Kidney capillary endothelial cell (primary cell): Measurements from ENCODE around the gene PRKAG1.

Experiments
- DNase-seq: peaks from one replicate; pipeline ENCODE4 v3.0.0-alpha.2; 2018; ENCODE audit warnings: low spot score

The PRKAG1 gene

GRCh38 chr12:48981757-48982157, 36.8 kb downstream of the PRKAG1 start:
- DNase-seq = no peak

DNA sequence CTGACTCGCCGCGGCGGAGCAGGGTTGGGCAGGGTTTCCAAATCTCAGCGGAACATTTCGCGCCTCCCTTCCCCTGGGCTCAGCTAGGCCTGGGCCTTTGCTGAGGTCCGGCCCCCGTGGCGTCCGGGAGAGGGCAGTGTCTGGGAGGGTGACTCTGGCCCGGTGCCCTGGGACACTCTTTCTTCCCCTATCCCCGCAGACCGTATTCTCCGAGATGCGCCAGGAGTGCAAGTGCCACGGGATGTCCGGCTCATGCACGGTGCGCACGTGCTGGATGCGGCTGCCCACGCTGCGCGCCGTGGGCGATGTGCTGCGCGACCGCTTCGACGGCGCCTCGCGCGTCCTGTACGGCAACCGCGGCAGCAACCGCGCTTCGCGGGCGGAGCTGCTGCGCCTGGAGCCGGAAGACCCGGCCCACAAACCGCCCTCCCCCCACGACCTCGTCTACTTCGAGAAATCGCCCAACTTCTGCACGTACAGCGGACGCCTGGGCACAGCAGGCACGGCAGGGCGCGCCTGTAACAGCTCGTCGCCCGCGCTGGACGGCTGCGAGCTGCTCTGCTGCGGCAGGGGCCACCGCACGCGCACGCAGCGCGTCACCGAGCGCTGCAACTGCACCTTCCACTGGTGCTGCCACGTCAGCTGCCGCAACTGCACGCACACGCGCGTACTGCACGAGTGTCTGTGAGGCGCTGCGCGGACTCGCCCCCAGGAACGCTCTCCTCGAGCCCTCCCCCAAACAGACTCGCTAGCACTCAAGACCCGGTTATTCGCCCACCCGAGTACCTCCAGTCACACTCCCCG, 37.4 kb downstream of the PRKAG1 start:
- no peak for DNase-seq

GRCh38 chr12:48980389-48980952, 38.1 kb downstream of the PRKAG1 start:
- DNase-seq = no peak

GRCh38 chr12:48979602-48980388, 38.8 kb downstream of the PRKAG1 start:
- DNase-seq = no peak

GRCh38 chr12:48978741-48979601, 39.6 kb downstream of the PRKAG1 start:
- no peak for DNase-seq

DNA sequence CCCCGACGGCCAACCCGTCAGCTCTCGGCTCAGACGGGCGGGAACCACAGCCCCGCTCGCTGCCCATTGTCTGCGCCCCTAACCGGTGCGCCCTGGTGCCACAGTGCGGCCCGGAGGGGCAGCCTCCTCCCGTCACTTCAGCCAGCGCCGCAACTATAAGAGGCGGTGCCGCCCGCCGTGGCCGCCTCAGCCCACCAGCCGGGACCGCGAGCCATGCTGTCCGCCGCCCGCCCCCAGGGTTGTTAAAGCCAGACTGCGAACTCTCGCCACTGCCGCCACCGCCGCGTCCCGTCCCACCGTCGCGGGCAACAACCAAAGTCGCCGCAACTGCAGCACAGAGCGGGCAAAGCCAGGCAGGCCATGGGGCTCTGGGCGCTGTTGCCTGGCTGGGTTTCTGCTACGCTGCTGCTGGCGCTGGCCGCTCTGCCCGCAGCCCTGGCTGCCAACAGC, 40.3 kb downstream of the PRKAG1 start, which contains the start of gene WNT1:
Gene WNT1 (plus strand): TSS at position 32 of the 450 bp plus-strand sequence. CDS start 329 bp downstream, at position 361.
- no peak for DNase-seq

DNA sequence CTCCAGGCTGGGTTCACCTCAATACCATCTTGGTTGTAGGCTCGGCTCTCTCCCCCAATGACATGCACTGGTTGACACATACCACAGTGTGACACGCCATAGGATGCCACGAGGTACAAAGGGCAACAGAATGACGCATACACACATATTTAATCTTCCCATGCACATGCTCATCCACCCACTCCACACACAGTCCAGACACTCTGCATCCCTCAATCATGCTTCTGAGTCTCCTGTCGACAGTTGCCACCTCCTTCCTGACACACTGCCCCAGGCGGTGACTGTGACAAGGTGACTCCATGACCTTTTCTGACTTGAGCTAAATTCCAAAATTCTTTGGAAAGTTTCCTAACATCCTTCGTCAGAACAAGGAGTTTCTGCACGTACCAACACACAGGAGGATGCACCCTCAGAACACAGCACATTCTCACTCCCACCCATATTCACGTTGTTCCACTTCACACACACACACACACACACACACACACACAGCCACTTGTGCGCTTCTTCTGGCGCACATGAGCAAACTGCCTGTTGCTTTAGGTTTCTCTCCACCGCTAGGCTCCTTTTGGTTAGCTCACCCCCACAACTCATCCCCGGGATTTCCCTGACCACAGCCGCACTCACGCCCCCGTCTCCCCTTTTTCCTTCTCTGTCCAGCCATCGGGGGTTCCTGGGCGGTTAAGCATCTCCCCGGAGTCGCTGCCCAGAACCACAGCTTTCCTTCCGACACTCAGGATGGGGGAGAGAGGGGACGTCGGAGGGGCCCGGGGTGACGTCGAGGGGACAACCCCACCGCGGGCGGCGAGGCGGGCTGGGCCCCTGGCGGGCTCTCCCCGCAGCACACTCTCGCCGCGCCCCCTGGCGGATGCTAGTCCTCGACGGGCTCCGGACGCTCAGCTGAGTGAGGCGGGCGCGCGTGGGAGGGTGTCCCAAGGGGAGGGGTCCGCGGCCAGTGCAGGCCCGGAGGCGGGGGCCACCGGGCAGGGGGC, 41.0 kb downstream of the PRKAG1 start:
- no peak for DNase-seq

DNA sequence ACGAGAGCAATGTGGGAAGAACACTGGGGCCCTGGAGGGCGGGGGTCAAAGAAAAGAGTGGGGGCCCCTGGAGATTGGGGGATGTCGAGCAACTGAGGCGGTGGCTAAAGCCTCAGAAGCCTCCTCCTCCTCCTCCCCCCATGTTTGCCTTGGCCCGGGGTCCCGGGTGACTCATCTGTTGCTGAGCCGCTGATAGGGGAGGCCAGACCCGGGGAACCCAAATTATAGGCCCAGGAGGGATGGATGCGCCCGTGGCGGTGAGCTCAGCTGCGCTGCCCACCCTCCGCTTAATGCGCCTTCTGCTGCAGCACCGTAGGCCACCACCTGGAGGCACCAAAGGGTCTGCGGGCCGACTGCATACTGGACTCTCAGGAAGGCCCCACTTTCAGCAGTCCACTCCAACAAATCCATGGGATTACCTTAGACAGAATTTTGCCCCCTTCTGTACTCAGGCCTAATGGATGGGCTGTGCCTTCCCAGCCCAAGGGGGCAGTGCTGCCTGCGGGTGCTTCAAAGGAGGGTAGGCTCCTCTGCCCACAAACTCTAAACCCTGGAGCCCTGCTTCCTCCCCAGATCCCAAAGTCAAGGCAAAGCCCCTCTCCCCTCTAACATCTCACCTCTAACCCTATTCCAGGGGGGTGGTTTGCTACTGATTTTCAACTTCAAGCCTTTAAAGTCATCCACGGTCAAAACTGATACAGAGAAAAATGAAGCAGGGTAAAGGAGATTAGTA, 44.5 kb downstream of the PRKAG1 start:
- no peak for DNase-seq

- no peak for DNase-seq
Observed at GRCh38 chr12:48973531-48973930, 45.0 kb downstream of the PRKAG1 start.

- no peak for DNase-seq
Observed at GRCh38 chr12:48972952-48973483, 45.6 kb downstream of the PRKAG1 start.

DNA sequence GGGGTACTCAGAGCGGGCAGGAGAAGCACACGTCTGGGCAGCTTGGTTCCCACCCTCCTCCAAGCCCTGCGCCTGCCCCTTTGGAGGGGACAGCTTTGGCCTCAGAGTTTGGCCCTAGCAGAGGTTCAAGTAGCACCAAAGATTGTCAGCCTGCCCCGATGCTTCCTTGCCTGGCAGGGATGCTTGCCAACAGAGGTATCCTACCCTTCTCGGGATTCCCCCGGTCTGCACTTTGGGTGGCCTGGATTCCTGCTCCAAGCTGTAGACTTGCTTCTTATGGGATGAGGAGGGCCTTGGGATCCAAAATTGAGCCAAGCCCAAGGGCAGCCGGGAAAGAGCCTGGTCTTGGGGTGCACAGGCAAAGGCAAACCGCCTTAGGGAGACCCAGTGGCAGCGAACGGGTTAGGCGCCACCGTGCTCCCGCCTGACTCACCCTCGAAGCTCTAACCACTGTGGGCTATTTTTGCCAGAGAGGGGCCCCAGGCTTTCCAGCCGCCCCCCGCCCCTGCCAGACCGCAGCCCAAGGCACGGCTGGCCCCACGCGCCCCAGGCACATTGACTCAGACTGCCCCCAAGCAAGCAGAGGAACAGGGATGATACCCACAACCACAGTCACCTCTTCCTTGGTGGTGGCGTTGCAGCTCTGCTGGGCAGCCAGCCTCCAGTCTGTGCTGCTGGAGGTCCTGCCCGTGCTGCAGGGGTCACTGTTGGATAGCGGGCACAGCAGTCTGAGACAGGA, 46.2 kb downstream of the PRKAG1 start:
- no peak for DNase-seq

DNA sequence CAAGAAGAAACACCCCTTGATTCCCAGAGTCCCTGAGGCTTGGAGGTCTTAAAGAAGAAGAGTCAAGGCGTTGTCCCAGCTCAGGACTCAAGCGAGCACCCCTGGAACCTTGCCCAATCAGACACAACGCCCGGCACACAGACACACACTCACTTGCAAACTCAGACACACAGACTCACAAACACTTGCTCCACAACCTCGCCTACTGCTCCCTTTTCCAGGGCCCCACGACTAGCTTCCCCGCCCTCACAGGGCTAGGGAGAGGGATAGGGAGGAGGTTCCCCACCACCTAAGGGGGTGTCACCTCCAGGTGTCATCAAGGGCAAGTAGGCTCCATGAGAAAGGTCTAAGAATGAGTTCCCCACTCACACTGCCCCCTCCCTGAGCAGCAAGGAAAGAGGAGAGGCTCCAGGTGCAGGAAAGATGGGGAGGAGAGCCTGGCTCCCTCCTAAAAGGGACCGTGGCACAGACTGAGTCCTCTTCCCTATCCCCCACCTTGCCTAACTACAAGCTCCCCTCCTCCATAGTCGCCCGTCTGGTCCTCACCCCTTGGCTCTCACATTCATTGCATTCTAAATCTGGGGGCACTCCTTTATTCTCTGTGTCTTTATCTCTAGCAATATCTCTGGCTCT, 47.8 kb downstream of the PRKAG1 start:
- no peak for DNase-seq

DNA sequence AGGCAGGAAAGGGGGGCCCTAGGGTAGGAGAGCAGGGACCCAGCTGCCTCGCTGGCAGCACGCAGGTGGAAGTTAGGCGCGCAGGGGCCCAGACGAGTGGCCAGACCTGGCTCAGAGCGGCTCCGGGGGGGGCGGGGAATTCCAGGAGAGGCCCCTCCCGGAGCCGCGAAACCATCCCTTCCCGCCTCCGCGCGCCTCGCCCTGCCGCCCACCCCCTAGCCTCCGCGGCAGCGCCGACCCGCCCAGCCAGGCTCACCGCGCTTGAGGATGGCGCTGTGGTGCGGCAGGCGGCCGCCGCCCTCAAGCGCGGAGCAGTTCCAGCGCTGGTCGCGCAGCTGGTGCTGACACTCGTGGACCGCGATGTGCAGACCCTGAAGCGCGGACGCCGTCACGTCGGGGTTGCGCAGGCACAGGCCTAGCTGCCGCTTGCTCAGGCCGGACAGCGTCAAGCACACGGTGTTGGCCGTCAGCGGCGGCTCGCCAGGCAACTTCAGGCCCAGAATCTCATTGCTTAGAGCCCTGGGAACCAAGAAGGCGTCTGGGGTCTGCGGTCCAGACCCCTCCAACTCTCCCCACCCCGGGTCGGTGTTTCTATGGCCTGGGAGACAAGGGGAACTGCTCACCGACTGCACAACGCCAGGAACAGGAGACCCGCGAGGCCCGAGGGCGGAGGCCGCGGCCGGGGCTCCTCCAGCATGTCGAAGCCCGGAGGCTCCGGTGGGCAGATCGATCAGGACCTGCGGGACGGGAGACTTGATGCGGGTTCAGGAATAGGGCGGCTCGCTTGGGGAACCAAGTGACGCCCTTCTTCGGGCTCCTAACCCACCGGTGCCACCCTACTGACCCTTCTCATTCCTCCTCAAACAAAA, 48.5 kb downstream of the PRKAG1 start:
- DNase-seq = no peak

- no peak for DNase-seq
Observed at GRCh38 chr12:48969160-48969771, 49.3 kb downstream of the PRKAG1 start.

DNA sequence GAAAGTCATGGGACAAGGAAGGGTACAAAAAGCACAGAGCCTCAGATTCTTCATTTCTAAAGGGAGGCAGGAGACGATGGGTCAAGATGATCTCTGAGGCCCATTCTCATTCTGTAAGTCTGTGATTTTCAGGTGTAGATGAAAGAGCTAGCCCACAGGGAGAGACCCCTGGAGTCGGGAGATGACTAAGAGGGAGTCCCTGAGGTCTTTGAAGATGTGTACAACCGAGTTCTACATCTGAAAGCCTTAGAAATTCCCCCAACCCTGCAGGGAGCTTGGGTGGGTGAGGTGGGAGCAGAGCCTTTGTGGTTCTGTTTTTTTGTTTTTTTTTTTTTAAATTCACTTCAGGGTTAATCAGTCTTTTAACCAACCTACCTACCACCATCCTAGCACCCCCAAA, 50.1 kb downstream of the PRKAG1 start:
- DNase-seq = no peak

- DNase-seq = no peak
Observed at GRCh38 chr12:48967991-48968390, 50.6 kb downstream of the PRKAG1 start.
